Prostate gland (tissue), 2 donors: ENCODE results near the gene INPP5E. TPM values are rescaled to one million over a fixed set of nuclear protein-coding genes. Genes with fewer than 3 reads are reported as not detected.

ENCODE experiments used
- DNase-seq: peaks from one replicate; pipeline ENCODE4 v3.0.0-alpha.2; 2019; ENCODE audit warnings: low spot score
- H3K27ac ChIP-seq, 2 donors: fragments of 200-600 bp; sonication (generic); 2 replicates each; pipeline ENCODE4 v1.5.1; 2017 to 2019
- H3K27me3 ChIP-seq: fragments of 200-600 bp; sonication (generic); replicated peaks from 2 replicates; pipeline ENCODE4 v1.5.1; 2019; ENCODE audit not compliant: insufficient read depth
- H3K36me3 ChIP-seq, 2 donors: fragments of 200-600 bp; sonication (generic); 1 replicate in 1 of 2; 2 replicates in 1 of 2; pipeline versions ENCODE4 v1.5.1 to v1.8.1; 2017 to 2019
- H3K4me1 ChIP-seq: fragments of 200-600 bp; sonication (generic); replicated peaks from 2 replicates; pipeline ENCODE4 v1.5.1; 2019
- H3K4me3 ChIP-seq, 2 donors: fragments of 200-600 bp; sonication (generic); 2 replicates each; pipeline ENCODE4 v1.5.1; 2017 to 2019
- H3K9me3 ChIP-seq: fragments of 200-600 bp; sonication (generic); 2 replicates; pipeline ENCODE4 v1.5.1; 2017
- CTCF ChIP-seq, 4 experiments: fragments of 200-600 bp in 2 of 4; fragments of 450-650 bp in 2 of 4; sonication (generic) in 2 of 4; IDR thresholded peaks; 1 replicate in 3 of 4; 2 replicates in 1 of 4; pipeline ENCODE4 v1.5.1; 2016 to 2019; ENCODE audit warnings: antibody characterized with exemption in 4 of 4, mild to moderate bottlenecking in 2 of 4, moderate library complexity in 2 of 4
- POLR2A ChIP-seq: fragments of 450-650 bp; IDR thresholded peaks from one replicate; pipeline ENCODE4 v1.6.1; 2016; ENCODE audit warnings: antibody characterized with exemption, mild to moderate bottlenecking
- POLR2AphosphoS5 ChIP-seq: sonication (generic); formaldehyde crosslinking; IDR thresholded peaks from one replicate; pipeline ENCODE4 v1.6.1; 2017; ENCODE audit warnings: antibody characterized with exemption
- WGBS: methylation state at CpG from one replicate; pipeline ENCODE4 v1.1.5; 2018; 5-methylcytosine and 5-hydroxymethylcytosine counted together
- intact Hi-C: fragments of 100-400 bp; cut with DNase I; formaldehyde crosslinking; loops from one replicate; pipeline ENCODE4 v1.14.2; 2022
- total RNA-seq, 2 donors: library from RNA; depleted of rRNA; stranded (reverse); fragments of >200 nt; gene quantifications; one replicate each; pipeline ENCODE4 v1.1.0, GENCODE V29; 2016

Gene INPP5E
- total RNA-seq, 2 donors from 2014 or later, result 10.7 to 22.7 TPM

DNA sequence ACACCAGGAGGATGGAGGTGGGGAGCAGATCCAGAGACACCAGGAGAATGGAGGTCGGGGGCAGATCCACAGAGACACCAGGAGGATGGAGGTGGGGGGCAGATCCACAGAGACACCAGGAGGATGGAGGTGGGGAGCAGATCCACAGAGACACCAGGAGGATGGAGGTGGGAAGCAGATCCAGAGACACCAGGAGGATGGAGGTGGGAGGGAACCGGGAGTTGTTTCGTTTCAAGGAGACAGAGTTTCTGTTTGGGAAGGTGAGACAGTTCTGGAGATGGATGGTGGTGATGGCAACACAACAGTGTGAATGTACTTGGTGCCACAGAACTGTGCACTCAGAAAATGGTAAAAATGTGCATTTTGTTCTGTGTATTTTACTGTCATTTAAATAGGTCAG lies 9.0 kb upstream of the INPP5E start:
- no peaks in the 10 kb centered on the region for H3K4me1 ChIP-seq
- no peaks in the 10 kb centered on the region for H3K9me3 ChIP-seq
- no peak for TF ChIP-seq CTCF (IDR thresholded peaks at IDR 0.05)
- TF ChIP-seq POLR2A, result no peak
- no peak for TF ChIP-seq POLR2AphosphoS5
- no peaks in the 10 kb centered on the region for H3K27me3 ChIP-seq
- H3K4me3 ChIP-seq, result no peak overlapping the region
- peaks cover 10 to 41% of the 10 kb centered on the region in 2 donors for H3K36me3 ChIP-seq
- 86% methylated on average over 3 of the region's 3 CpGs for WGBS
- intact Hi-C loops, result no loop called here
- H3K27ac ChIP-seq, result no peak overlapping the region
- no peak for DNase-seq

DNA sequence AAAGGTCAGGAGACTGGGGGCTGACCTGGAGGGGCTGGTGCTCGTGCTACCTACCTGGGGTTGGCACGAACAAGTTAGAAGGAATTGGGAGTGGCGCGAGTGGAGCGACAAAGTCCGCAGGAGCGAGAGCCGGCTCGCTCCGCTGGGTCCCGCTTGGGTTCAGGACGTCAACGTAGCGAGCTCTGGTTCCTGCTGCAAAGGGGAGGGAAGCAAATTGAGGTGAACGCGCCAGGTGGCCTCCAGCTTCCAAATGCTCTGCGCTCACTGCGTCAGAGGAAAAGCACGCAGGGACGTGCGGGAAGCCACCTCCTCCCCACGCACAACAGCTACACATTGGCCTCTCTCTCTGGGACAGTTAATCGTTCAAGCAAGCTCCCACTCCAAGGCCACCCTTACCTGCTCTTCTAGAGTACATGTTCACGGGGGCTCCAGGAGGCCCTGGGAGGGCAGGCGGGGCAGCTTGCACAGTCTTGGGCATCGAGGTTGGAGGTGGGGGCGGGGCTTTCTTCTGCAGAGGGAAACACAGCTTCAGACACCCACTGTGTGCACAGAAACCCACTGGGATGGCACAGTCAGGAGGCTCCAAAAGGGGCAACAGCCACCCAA lies 7.6 kb upstream of the INPP5E start:
- no peaks in the 10 kb centered on the region for H3K4me1 ChIP-seq
- H3K9me3 ChIP-seq, result no peaks in the 10 kb centered on the region
- TF ChIP-seq POLR2A, result no peak
- TF ChIP-seq CTCF (IDR thresholded peaks at IDR 0.05), result no peak
- TF ChIP-seq POLR2AphosphoS5, result no peak
- intact Hi-C loops, result no loop called here
- no peaks in the 10 kb centered on the region for H3K27me3 ChIP-seq
- no peak overlapping the region for H3K27ac ChIP-seq
- H3K36me3 ChIP-seq, result peaks cover 13 to 41% of the 10 kb centered on the region in 2 donors
- no peak overlapping the region for H3K4me3 ChIP-seq
- 92% methylated on average over 27 of the region's 27 CpGs for WGBS
- no peak for DNase-seq

DNA sequence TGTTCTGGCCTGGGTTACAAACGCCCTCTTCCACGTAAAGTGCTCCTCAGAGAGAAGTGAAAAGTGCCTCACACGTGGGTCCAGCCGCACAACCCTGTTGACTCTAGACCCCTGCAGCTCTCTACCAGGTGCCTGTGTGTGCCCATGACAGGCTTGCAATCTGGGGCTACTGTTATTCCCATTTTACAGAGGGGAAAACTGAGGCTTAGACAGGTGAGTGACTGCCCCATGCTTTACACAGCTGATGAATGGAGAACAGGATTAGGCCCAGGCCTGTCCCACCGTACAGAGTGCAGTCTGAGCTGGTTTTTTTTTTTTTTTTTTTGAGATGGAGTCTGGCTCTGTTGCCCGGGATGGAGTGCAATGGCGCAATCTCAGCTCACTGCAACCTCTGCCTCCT lies 6.2 kb upstream of the INPP5E start:
- no peaks in the 10 kb centered on the region for H3K9me3 ChIP-seq
- WGBS, result 92% methylated on average over 7 of the region's 7 CpGs
- DNase-seq, result no peak
- no peaks in the 10 kb centered on the region for H3K27me3 ChIP-seq
- no peak overlapping the region for H3K4me3 ChIP-seq
- H3K4me1 ChIP-seq, result no peaks in the 10 kb centered on the region
- H3K27ac ChIP-seq, result no peak overlapping the region
- TF ChIP-seq POLR2AphosphoS5, result no peak
- TF ChIP-seq CTCF (IDR thresholded peaks at IDR 0.05), result no peak
- TF ChIP-seq POLR2A, result no peak
- intact Hi-C loops, result no loop called here
- H3K36me3 ChIP-seq, result peaks cover 21 to 29% of the 10 kb centered on the region in 2 donors

GRCh38 chr9:136444102-136444501 lies 4.5 kb upstream of the INPP5E start:
- Histone ChIP-seq H3K4me1 (no peaks in the 10 kb centered on the region), H3K36me3 (peaks cover 14 to 21% of the 10 kb centered on the region in 2 donors), H3K27me3 (no peaks in the 10 kb centered on the region), H3K4me3 (no peak overlapping the region), H3K9me3 (no peaks in the 10 kb centered on the region), H3K27ac (no peak overlapping the region)
- no peak for TF ChIP-seq POLR2A
- TF ChIP-seq POLR2AphosphoS5, result no peak
- no peak for TF ChIP-seq CTCF (IDR thresholded peaks at IDR 0.05)
- intact Hi-C loops, result no loop called here
- no peak for DNase-seq
- 92% methylated on average over 20 of the region's 20 CpGs for WGBS

DNA sequence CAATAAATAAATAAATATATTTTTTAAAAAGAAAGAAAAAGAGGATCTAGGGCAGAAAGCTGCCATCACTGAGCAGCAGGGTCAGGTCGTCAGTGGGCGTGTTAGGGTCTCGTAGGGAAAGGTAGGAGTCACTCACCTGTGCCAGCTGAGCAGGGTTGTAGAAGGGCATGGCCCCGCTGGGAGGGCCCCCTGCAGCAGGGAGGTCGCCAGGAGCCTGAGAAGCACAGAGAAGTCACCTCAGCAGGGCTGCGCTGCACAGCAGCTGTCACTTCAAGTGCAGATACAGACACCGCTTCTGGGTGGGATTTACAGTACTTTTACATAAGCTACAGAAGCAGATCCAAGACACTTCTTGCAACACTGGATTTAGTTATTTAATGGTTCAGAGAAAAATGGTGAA lies 4.0 kb upstream of the INPP5E start:
- Histone ChIP-seq H3K36me3 (peaks cover 14 to 21% of the 10 kb centered on the region in 2 donors), H3K4me3 (no peak overlapping the region), H3K27me3 (no peaks in the 10 kb centered on the region), H3K27ac (no peak overlapping the region), H3K4me1 (no peaks in the 10 kb centered on the region), H3K9me3 (no peaks in the 10 kb centered on the region)
- intact Hi-C loops, result no loop called here
- DNase-seq, result no peak
- TF ChIP-seq POLR2AphosphoS5 (no peak), POLR2A (no peak)
- WGBS, result 91% methylated on average over 7 of the region's 7 CpGs
